GM18907 (cell line): Measurements from ENCODE around the gene GALNT15.

Source experiments
- ATAC-seq: cut with Tn5 transposase; IDR thresholded peaks from one replicate; pipeline ENCODE4 v1.9.1; 2021; ENCODE audit warnings: mild to moderate bottlenecking, moderate library complexity; ENCODE audit not compliant: unreplicated experiment

Gene GALNT15

DNA sequence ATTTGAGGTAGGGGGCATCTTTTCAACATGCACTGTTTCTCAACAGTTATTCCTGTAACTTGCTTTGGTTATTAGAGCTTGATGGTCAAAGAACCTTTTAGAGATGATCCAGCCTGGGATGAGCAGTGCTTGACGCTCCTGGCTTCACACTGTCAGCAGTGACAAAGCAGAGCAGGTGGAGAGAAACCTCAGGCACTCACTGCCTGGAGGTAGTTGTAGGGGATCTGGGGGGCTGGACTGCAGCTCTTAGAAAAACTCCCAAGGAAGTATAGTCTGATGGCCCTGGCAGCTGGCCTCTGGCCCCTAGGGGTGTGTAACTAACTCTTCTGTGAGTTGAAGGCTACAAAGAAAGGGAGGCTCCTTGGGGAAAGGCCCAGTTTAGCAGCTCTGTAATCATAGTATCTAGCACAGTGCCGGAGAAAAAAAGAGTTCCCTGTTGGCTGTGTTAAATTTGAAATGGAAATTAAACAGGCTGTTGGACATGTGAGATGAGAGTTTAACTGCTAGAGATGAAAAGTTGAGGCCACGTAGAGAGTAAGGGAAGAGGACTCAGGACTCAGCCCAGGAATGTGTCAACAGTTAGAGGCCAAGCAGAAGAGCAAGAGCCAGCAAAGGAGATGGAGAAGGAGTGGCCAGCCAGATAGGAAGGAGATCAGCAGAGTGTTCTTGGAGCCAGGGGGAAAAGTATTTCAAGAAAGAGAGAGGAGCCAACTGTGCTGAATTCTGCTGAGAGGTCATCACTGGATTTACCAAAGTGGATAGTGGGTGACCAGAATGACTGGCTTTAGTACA is 104.7 kb downstream of the GALNT15 start:
- ATAC-seq: no peak

DNA sequence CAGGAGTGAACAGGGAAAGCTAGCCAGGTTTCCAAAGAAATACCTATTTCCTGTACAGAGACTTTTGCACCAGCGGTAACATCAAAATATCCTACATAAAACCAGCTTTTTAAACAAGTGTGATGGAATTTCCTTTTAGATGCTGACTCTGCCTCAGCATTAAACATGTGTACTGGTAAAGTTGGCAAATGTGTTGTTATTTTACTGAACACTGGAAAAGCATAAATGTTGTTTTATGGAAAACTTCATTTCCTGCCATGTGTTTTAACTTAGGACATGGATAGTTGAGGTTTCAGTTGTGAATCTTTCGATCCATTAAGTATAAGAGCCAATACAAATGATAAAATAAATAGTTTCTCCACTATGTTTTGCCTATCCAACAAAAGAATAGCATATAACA is 106.2 kb downstream of the GALNT15 start:
- no peak for ATAC-seq
